CD4-positive, alpha-beta T cell treated with Interleukin-4 for 1 hour (primary cell): ENCODE results near the gene PIWIL4.
"Not testable (repeated sequence)": the region's sequence is repeated elsewhere in the genome, so short reads cannot be mapped to it uniquely, and the experiment has no call there.

Experiments used
- DNase-seq, 2 donors: peaks; one replicate each; pipeline ENCODE4 v3.0.0-alpha.2; 2020 to 2022

The PIWIL4 gene

GRCh38 chr11:94550513-94550912 lies 16.7 kb upstream of the PIWIL4 start:
- DNase-seq = no peak

- DNase-seq = no peak
These were observed 13.2 kb upstream of the PIWIL4 start for GRCh38 chr11:94553938-94554337.

GRCh38 chr11:94555752-94556329 lies 11.3 kb upstream of the PIWIL4 start:
- DNase-seq = not testable (repeated sequence)

GRCh38 chr11:94557421-94557820 lies 9.7 kb upstream of the PIWIL4 start:
- DNase-seq = no peak

GRCh38 chr11:94557992-94558391 lies 9.2 kb upstream of the PIWIL4 start:
- DNase-seq = no peak

- peak in 1 of 2 donors; percentile 14 for DNase-seq
These were observed 8.7 kb upstream of the PIWIL4 start for GRCh38 chr11:94558468-94558867.

GRCh38 chr11:94558932-94559331 lies 8.2 kb upstream of the PIWIL4 start:
- no peak for DNase-seq

GRCh38 chr11:94559361-94559760 lies 7.8 kb upstream of the PIWIL4 start:
- DNase-seq = no peak

- DNase-seq = no peak
These were observed 6.3 kb upstream of the PIWIL4 start for GRCh38 chr11:94560834-94561233.

GRCh38 chr11:94563176-94563847 lies 3.9 kb upstream of the PIWIL4 start:
- no peak for DNase-seq

- no peak for DNase-seq
These were observed 3.2 kb upstream of the PIWIL4 start for GRCh38 chr11:94563848-94564467.

GRCh38 chr11:94568200-94568599 lies 1.0 kb downstream of the PIWIL4 start:
- DNase-seq = no peak

GRCh38 chr11:94568717-94569116 lies 1.5 kb downstream of the PIWIL4 start:
- no peak for DNase-seq

- DNase-seq = not testable (repeated sequence)
These were observed 5.8 kb downstream of the PIWIL4 start for GRCh38 chr11:94572975-94573374.

- peak in 1 of 2 donors; percentile 18 for DNase-seq
These were observed 7.2 kb downstream of the PIWIL4 start for GRCh38 chr11:94574193-94574961.

GRCh38 chr11:94576306-94576705 lies 9.1 kb downstream of the PIWIL4 start:
- DNase-seq = no peak

GRCh38 chr11:94577841-94578240 lies 10.7 kb downstream of the PIWIL4 start:
- DNase-seq = no peak

GRCh38 chr11:94581926-94582325 lies 14.8 kb downstream of the PIWIL4 start:
- no peak for DNase-seq

- DNase-seq = no peak
These were observed 16.2 kb downstream of the PIWIL4 start for GRCh38 chr11:94583213-94583865.

GRCh38 chr11:94583866-94584500 lies 16.8 kb downstream of the PIWIL4 start:
- peak; percentile 2 to 56 for DNase-seq

GRCh38 chr11:94584978-94585377 lies 17.8 kb downstream of the PIWIL4 start:
- DNase-seq = no peak

- DNase-seq = no peak
These were observed 18.2 kb downstream of the PIWIL4 start for GRCh38 chr11:94585399-94585798.

- no peak for DNase-seq
These were observed 19.4 kb downstream of the PIWIL4 start for GRCh38 chr11:94586546-94586945.
